ENCODE results near the gene ACSM3.

ACSM3 gene

GRCh38 chr16:20806168-20807050 is 42.6 kb downstream of the ACSM3 start, which contains the start of the genes ERI2 and REXO5:
Gene ERI2, minus strand, starts transcription at chr16:20806472. Its CDS starts 42 bp downstream, at chr16:20806430.
Gene REXO5, plus strand, starts transcription at chr16:20806527. Its CDS starts 427 bp downstream, at chr16:20806954.
- peak within 1 kb of the TSS; percentile 66 for H3K4me3 ChIP-seq (ENCODE audit: low read length)
- TF ChIP-seq ZNF274 (IDR thresholded peaks at IDR 0.05; ENCODE audit: low read depth, low read length): no peak

DNA sequence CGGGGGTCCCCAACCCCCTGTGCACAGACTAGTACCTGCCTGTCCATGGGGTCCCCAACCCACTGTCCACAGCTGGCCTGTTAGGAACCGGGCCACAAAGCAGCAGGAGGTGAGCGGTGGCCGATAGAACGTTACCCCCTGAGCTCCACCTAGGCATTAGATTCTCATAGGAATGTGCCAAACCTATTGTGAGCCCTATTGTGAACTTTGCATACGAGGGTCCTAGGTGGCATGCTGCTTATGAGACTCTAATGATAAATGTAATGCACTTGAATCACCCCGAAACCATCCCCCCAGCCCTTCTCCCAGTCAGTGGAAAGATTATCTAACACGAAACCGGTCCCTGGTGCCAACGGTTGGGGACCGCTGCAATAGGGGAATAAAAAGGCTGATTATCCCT is 44.0 kb downstream of the ACSM3 start:
- H3K4me3 ChIP-seq (ENCODE audit: low read length): peak overlapping the region; percentile 66; the same call in 1 of the 2 replicates
- TF ChIP-seq ZNF274 (IDR thresholded peaks at IDR 0.05; ENCODE audit: low read depth, low read length): no peak

DNA sequence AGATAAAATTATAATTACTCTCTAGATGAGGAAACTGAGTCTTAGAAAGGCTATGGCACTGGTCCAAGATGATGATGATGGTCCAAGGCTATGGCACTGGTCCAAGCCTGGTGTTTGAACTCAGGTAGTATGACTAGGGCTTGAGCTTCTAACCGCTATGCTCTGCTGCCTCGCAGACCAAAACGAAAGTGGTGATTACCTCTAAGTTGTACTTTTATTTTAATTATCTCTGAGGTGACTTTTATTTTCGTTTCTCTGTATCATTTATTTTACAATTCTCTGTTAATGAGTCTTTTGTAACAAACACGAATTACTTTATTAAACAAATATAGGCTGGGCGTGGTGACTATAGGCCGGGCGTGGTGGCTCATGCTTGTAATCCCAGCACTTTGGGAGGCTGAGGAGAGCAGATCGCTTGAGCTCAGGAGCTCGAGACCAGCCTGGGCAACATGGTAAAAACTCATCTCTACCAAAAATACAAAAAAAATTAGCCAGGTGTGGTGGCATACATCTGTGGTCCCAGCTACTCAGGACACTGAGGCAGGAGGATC is 48.1 kb downstream of the ACSM3 start:
- no peak for TF ChIP-seq ZNF274 (IDR thresholded peaks at IDR 0.05; ENCODE audit: low read depth, low read length)
- no peak overlapping the region for H3K4me3 ChIP-seq (ENCODE audit: low read length)

DNA sequence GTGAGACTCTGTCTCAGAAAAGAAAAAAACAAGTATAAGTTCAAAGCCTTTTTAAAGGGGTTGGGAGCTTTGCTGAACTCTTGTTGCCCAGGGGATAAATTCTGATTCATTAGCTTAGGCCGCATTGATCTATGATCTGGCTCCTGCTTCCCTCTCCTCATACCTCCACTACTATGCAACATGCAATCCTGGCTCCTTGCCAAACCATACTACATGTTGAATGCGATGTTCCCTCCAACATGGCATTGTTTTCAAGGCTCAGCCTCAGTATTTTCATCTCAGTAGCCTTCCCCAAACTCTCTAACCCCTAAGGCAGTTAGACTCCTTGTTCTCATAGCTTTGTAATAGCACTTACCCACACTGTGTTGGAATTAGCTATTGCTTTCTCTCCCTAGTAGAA is 48.7 kb downstream of the ACSM3 start:
- H3K4me3 ChIP-seq (ENCODE audit: low read length): no peak overlapping the region
- TF ChIP-seq ZNF274 (IDR thresholded peaks at IDR 0.05; ENCODE audit: low read depth, low read length): no peak

DNA sequence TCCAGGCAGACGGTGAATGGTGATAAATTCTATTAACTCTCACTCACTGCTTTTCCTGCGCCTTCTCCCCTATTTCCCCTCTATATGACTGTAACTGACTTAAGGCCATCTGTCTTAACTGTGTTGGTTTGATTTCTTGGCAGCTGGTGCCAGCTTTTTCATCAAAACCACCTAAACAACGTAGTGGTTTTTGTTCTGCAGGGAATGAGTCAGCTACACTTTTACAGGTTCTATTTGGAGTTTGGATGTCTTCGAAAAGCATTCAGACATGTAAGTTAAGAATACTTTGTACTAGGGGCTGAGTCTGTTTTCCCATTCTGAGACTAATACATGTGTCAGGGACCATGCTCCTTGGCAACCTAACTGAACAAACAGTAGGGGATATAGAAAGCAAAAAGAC is 51.0 kb downstream of the ACSM3 start:
- H3K4me3 ChIP-seq (ENCODE audit: low read length): no peak overlapping the region
- TF ChIP-seq ZNF274 (IDR thresholded peaks at IDR 0.05; ENCODE audit: low read depth, low read length): no peak

DNA sequence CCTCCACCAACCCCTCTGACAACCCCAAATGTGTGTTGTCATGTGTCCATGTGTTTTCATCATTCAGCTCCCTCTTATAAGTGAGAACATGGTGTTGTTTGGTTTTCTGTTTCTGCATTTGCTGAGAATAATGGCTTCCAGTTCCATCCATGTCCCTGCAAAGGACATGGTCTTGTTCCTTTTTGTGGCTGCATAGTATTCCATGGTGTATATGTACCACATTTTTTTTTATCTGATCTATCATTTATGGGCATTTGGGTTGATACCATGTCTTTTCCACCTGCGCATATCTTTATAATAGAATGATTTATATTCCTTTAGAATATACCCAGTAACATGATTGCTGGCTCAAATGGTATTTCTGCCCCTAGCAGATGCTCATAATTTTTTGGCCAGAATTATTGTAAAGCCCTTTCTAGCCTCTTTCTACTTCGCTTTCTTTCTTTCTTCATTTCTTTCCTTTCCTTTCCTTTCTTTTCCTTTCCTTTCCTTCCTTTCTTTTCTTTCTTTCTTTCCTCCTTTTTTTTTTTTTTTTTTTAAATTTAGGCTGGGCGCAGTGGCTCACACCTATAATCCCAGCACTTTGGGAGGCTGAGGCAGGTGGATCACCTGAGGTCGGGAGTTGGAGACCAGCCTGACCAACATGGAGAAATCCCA is 55.2 kb downstream of the ACSM3 start:
- no peak for TF ChIP-seq ZNF274 (IDR thresholded peaks at IDR 0.05; ENCODE audit: low read depth, low read length)

GRCh38 chr16:20821682-20822081 is 57.9 kb downstream of the ACSM3 start:
- H3K4me3 ChIP-seq (ENCODE audit: low read length): no peak overlapping the region
- TF ChIP-seq ZNF274 (IDR thresholded peaks at IDR 0.05; ENCODE audit: low read depth, low read length): no peak

More for the DNA sequence above, 55.2 kb downstream of the ACSM3 start:
- no peak overlapping the region for H3K4me3 ChIP-seq (ENCODE audit: low read length)

GRCh38 chr16:20822521-20823325 is 58.9 kb downstream of the ACSM3 start:
- H3K4me3 ChIP-seq (ENCODE audit: low read length): no peak overlapping the region
- no peak for TF ChIP-seq ZNF274 (IDR thresholded peaks at IDR 0.05; ENCODE audit: low read depth, low read length)

DNA sequence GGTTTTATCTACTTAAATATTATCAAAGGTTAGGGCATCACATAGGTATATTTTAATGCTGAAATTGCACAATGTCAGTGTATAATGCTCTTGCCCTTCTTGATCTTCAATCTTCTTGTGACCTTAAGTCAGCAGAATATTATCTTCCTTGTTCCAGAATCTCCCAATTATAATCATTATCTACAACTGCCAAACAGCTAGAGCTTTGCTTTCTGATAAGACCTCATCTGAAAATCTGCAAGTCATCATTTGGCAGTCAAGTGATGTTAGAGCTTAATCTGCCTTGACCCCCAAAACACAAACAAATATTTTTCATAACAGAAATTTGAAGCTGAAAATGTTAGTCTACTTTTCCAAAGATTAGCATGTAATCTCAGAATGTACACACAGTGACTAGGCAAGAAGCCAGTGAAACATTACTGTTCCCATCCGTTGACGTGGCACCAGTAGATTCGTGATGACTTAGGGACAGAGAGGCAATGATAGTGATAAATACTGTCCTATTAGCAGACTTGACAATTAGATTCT is 62.3 kb downstream of the ACSM3 start:
- H3K4me3 ChIP-seq (ENCODE audit: low read length): no peak overlapping the region
- TF ChIP-seq ZNF274 (IDR thresholded peaks at IDR 0.05; ENCODE audit: low read depth, low read length): no peak

- H3K4me3 ChIP-seq (ENCODE audit: low read length): no peak overlapping the region
- TF ChIP-seq ZNF274 (IDR thresholded peaks at IDR 0.05; ENCODE audit: low read depth, low read length): no peak
These were observed 65.7 kb downstream of the ACSM3 start for GRCh38 chr16:20829536-20829935.

GRCh38 chr16:20830372-20830771 is 66.6 kb downstream of the ACSM3 start:
- TF ChIP-seq ZNF274 (IDR thresholded peaks at IDR 0.05; ENCODE audit: low read depth, low read length): no peak
- H3K4me3 ChIP-seq (ENCODE audit: low read length): no peak overlapping the region

GRCh38 chr16:20833086-20833485 is 69.3 kb downstream of the ACSM3 start:
- no peak for TF ChIP-seq ZNF274 (IDR thresholded peaks at IDR 0.05; ENCODE audit: low read depth, low read length)
- no peak overlapping the region for H3K4me3 ChIP-seq (ENCODE audit: low read length)

GRCh38 chr16:20838240-20838639 is 74.4 kb downstream of the ACSM3 start:
- H3K4me3 ChIP-seq (ENCODE audit: low read length): no peak overlapping the region
- no peak for TF ChIP-seq ZNF274 (IDR thresholded peaks at IDR 0.05; ENCODE audit: low read depth, low read length)

GRCh38 chr16:20839504-20839903 is 75.7 kb downstream of the ACSM3 start:
- no peak for TF ChIP-seq ZNF274 (IDR thresholded peaks at IDR 0.05; ENCODE audit: low read depth, low read length)
- H3K4me3 ChIP-seq (ENCODE audit: low read length): no peak overlapping the region
